Endothelial cell of umbilical vein (primary cell): Measurements from ENCODE around the gene IKZF5. TPM values are rescaled to one million over a fixed set of nuclear protein-coding genes. Genes with fewer than 3 reads are reported as not detected.

ENCODE experiments used
- BruUV-seq: library from RNA; stranded (reverse); fragments of 400-500 nt; replicated peaks from 2 replicates; lab custom pipeline; 2021; lab: Mats Ljungman, UMichigan
- CTCF ChIA-PET: fragments of 300-600, 350-600 bp; sonication (Branson Sonifier 250); formaldehyde crosslinking; loops from one replicate; lab custom pipeline; 2021; ENCODE audit warnings: antibody characterized with exemption, inconsistent platforms; lab: Charles Lee
- POLR2A ChIA-PET: fragments of 300-600, 350-600 bp; sonication (Branson Sonifier 250); formaldehyde crosslinking; loops from one replicate; lab custom pipeline; 2021; ENCODE audit warnings: antibody characterized with exemption, inconsistent platforms; lab: Charles Lee
- DNase-seq: peaks from one replicate; pipeline ENCODE4 v3.0.0-alpha.2; 2011; ENCODE audit warnings: low read depth, low spot score
- FAIRE-seq: peaks from 2 replicates; lab custom pipeline; 2011; peaks lifted over from hg19 to GRCh38; lab: Jason Lieb, UNC
- H2AFZ ChIP-seq: 2 replicates; pipeline ENCODE4 v1.6.0; 2012; ENCODE audit warnings: low read depth, low read length, control low read depth, inconsistent platforms
- H3K27ac ChIP-seq: 2 replicates; pipeline ENCODE4 v1.5.1; 2011; ENCODE audit warnings: low read depth, mild to moderate bottlenecking, control low read depth, low read length, moderate library complexity; ENCODE audit not compliant: insufficient read depth
- H3K27me3 ChIP-seq, 2 experiments: 2 replicates each; pipeline versions ENCODE4 v1.6.0 to v1.6.1; 2011; ENCODE audit warnings: low read length in 2 of 2, mixed read lengths in 1 of 2; ENCODE audit not compliant: control insufficient read depth in 2 of 2, insufficient read depth in 2 of 2
- H3K36me3 ChIP-seq, 2 experiments: 2 replicates in 1 of 2; 3 replicates in 1 of 2; pipeline ENCODE4 v1.5.1; 2011; ENCODE audit warnings: low read length in 2 of 2, mild to moderate bottlenecking in 1 of 2, moderate library complexity in 1 of 2; ENCODE audit not compliant: control insufficient read depth in 2 of 2, insufficient read depth in 2 of 2; ENCODE audit errors: extremely low read depth in 1 of 2
- H3K4me1 ChIP-seq: 3 replicates; pipeline ENCODE4 v1.5.1; 2011; ENCODE audit warnings: mild to moderate bottlenecking, low read length; ENCODE audit not compliant: control insufficient read depth, insufficient read depth; ENCODE audit errors: extremely low read depth
- H3K4me2 ChIP-seq: 2 replicates; pipeline ENCODE4 v1.6.1; 2011; ENCODE audit warnings: low read length, control low read depth, mixed read lengths; ENCODE audit not compliant: insufficient read depth
- H3K4me3 ChIP-seq, 3 experiments: fragments of 200-600 bp in 1 of 3; sonication (generic), shearing (Covaris generic) in 1 of 3; replicated peaks in 1 of 3; 2 replicates each; pipeline ENCODE4 v1.5.1; 2011 to 2016; ENCODE audit warnings: control low read depth in 3 of 3, low read length in 3 of 3, mild to moderate bottlenecking in 2 of 3, inconsistent platforms in 1 of 3, low read depth in 1 of 3, moderate library complexity in 1 of 3; ENCODE audit not compliant: insufficient read depth in 1 of 3
- H3K79me2 ChIP-seq: 2 replicates; pipeline ENCODE4 v1.6.0; 2012; ENCODE audit warnings: low read length, inconsistent platforms; ENCODE audit not compliant: control insufficient read depth, insufficient read depth
- H3K9ac ChIP-seq: replicated peaks from 2 replicates; pipeline ENCODE3; 2011; ENCODE audit warnings: low read length, control low read depth; ENCODE audit not compliant: insufficient read depth; ENCODE audit errors: extremely low read depth
- H3K9me1 ChIP-seq: replicated peaks from 3 replicates; pipeline ENCODE4 v1.6.0; 2011; ENCODE audit warnings: mild to moderate bottlenecking, low read length; ENCODE audit not compliant: control insufficient read depth, insufficient read depth; ENCODE audit errors: extremely low read depth
- H3K9me3 ChIP-seq: replicated peaks from 2 replicates; pipeline ENCODE4 v1.5.1; 2012; ENCODE audit warnings: low read length, inconsistent platforms; ENCODE audit not compliant: control insufficient read depth, insufficient read depth
- H4K20me1 ChIP-seq: replicated peaks from 2 replicates; pipeline ENCODE3; 2011; ENCODE audit warnings: mild to moderate bottlenecking, low read length; ENCODE audit not compliant: control insufficient read depth, insufficient read depth; ENCODE audit errors: extremely low read depth
- CTCF ChIP-seq, 2 donors: IDR thresholded peaks; 1 replicate in 1 of 2; 2 replicates in 1 of 2; pipeline ENCODE4 v1.5.1; 2011; ENCODE audit warnings: low read length in 2 of 2, mild to moderate bottlenecking in 2 of 2, moderate library complexity in 2 of 2, control low read depth in 1 of 2, inconsistent platforms in 1 of 2, low read depth in 1 of 2; ENCODE audit not compliant: insufficient read depth in 1 of 2; ENCODE audit errors: extremely low read depth in 1 of 2
- EZH2 ChIP-seq: IDR thresholded peaks from 2 replicates; pipeline ENCODE4 v1.6.1; 2012; ENCODE audit warnings: borderline replicate concordance, low read depth, mild to moderate bottlenecking, moderate library complexity, low read length, inconsistent platforms; ENCODE audit not compliant: severe bottlenecking
- FOS ChIP-seq: IDR thresholded peaks from 2 replicates; pipeline ENCODE4 v1.6.1; 2011; ENCODE audit warnings: mild to moderate bottlenecking, low read length, moderate library complexity, borderline replicate concordance; ENCODE audit not compliant: insufficient read depth
- GATA2 ChIP-seq: IDR thresholded peaks from 2 replicates; pipeline ENCODE4 v1.7.0; 2011; ENCODE audit warnings: low read depth, mild to moderate bottlenecking, moderate library complexity, mixed read lengths, low read length; ENCODE audit not compliant: insufficient read length, insufficient read depth
- JUN ChIP-seq: IDR thresholded peaks from 2 replicates; pipeline ENCODE4 v1.6.1; 2011; ENCODE audit warnings: borderline replicate concordance, low read depth; ENCODE audit not compliant: insufficient read length, insufficient read depth
- MAX ChIP-seq: IDR thresholded peaks from 2 replicates; pipeline ENCODE4 v1.6.1; 2011; ENCODE audit not compliant: insufficient read depth, insufficient read length
- MYC ChIP-seq: IDR thresholded peaks from one replicate; pipeline ENCODE4 v1.6.1; 2011; ENCODE audit warnings: mild to moderate bottlenecking, low read depth, low read length
- POLR2A ChIP-seq: IDR thresholded peaks from 2 replicates; pipeline ENCODE4 v1.6.1; 2012; ENCODE audit warnings: low read depth, mild to moderate bottlenecking, control low read depth, low read length
- POLR2AphosphoS5 ChIP-seq: IDR thresholded peaks from 2 replicates; pipeline ENCODE4 v1.6.1; 2012; ENCODE audit warnings: low read depth, mild to moderate bottlenecking, control low read depth, low read length, moderate library complexity; ENCODE audit not compliant: insufficient read depth
- dilution Hi-C: fragments of 300-500 bp; cut with MboI; formaldehyde crosslinking; loops from one replicate; pipeline ENCODE4 v1.15.0; 2019; ENCODE audit warnings: low sequenced_read_pairs; ENCODE audit not compliant: extremely low pct_ligation_motif_present
- intact Hi-C: fragments of 100-400 bp; cut with micrococcal nuclease; formaldehyde crosslinking; loops from one replicate; pipeline ENCODE4 v1.10.0; 2022
- polyA plus RNA-seq, 4 experiments: library from polyadenylated mRNA; depleted of rRNA in 3 of 4; stranded (reverse) in 3 of 4; unstranded in 1 of 4; fragments of >200 nt; gene quantifications; 2 replicates each; pipeline versions ENCODE4 v1.2.1 to v1.2.3, GENCODE V29; 2011 to 2012; ENCODE audit warnings: missing spikeins in 1 of 4
- total RNA-seq: library from RNA; stranded (reverse); gene quantifications from 2 replicates; pipeline ENCODE4 v1.2.3, GENCODE V29; 2021

IKZF5 gene
- total and polyA plus RNA-seq, 2 donors (not counting 3 experiments of a cell fraction or from before 2014, with no cell fraction given), result 7.1 to 10.3 TPM

GRCh38 chr10:123057968-123058367 is 49.4 kb upstream of the IKZF5 start:
- Histone ChIP-seq H3K79me2 (no peaks in the 10 kb centered on the region), H3K4me3 (no peak overlapping the region), H3K9me1 (no peaks in the 10 kb centered on the region), H3K36me3 (no peaks in the 10 kb centered on the region), H2AFZ (no peak overlapping the region), H4K20me1 (no peaks in the 10 kb centered on the region), H3K9me3 (no peaks in the 10 kb centered on the region), H3K27me3 (no peaks in the 10 kb centered on the region), H3K4me2 (no peak overlapping the region), H3K9ac (no peak overlapping the region), H3K27ac (no peak overlapping the region), H3K4me1 (no peaks in the 10 kb centered on the region)
- ChIA-PET POLR2A (no interaction called here), CTCF (no interaction called here)
- BruUV-seq, result no TSS peak
- intact Hi-C loops, result no loop called here
- FAIRE-seq (no peak), DNase-seq (no peak)
- TF ChIP-seq MAX (no peak), EZH2 (no peak), POLR2A (no peak), MYC (no peak), POLR2AphosphoS5 (no peak), CTCF (IDR thresholded peaks at IDR 0.05; ENCODE audit: extremely low read depth in 1 of 2, insufficient read depth in 1 of 2, low read depth in 1 of 2, low read length in 2 of 2) (no peak), GATA2 (no peak), JUN (no peak), FOS (no peak)
- dilution Hi-C loops, result no loop called here
